Measurements from ENCODE around the gene WNT7A.

WNT7A gene

GRCh38 chr3:13844911-13845310 lies 35.0 kb downstream of the WNT7A start:
- no peak for DNase-seq

- DNase-seq, result no peak
Measured at GRCh38 chr3:13844286-13844685, 35.6 kb downstream of the WNT7A start.

- no peak for DNase-seq
Measured at GRCh38 chr3:13843351-13843750, 36.5 kb downstream of the WNT7A start.

- DNase-seq, result no peak
Measured at GRCh38 chr3:13842226-13842625, 37.6 kb downstream of the WNT7A start.

- DNase-seq, result no peak
Measured at GRCh38 chr3:13841826-13842225, 38.0 kb downstream of the WNT7A start.

GRCh38 chr3:13841141-13841540 lies 38.7 kb downstream of the WNT7A start:
- no peak for DNase-seq

GRCh38 chr3:13840456-13840855 lies 39.4 kb downstream of the WNT7A start:
- no peak for DNase-seq

GRCh38 chr3:13839726-13840340 lies 40.0 kb downstream of the WNT7A start:
- no peak for DNase-seq

- no peak for DNase-seq
Measured at GRCh38 chr3:13839253-13839652, 40.6 kb downstream of the WNT7A start.

- no peak for DNase-seq
Measured at GRCh38 chr3:13838421-13838820, 41.5 kb downstream of the WNT7A start.

- DNase-seq, result no peak
Measured at GRCh38 chr3:13837751-13838150, 42.1 kb downstream of the WNT7A start.

GRCh38 chr3:13836658-13837587 lies 42.9 kb downstream of the WNT7A start:
- no peak for DNase-seq

- DNase-seq, result no peak
Measured at GRCh38 chr3:13835246-13835645, 44.6 kb downstream of the WNT7A start.

GRCh38 chr3:13834258-13835035 lies 45.4 kb downstream of the WNT7A start:
- DNase-seq, result no peak

GRCh38 chr3:13833506-13834257 lies 46.2 kb downstream of the WNT7A start:
- no peak for DNase-seq

- no peak for DNase-seq
Measured at GRCh38 chr3:13832130-13832529, 47.7 kb downstream of the WNT7A start.

GRCh38 chr3:13831386-13831996 lies 48.4 kb downstream of the WNT7A start:
- DNase-seq, result no peak

- no peak for DNase-seq
Measured at GRCh38 chr3:13829311-13829710, 50.6 kb downstream of the WNT7A start.

- DNase-seq, result no peak
Measured at GRCh38 chr3:13828501-13829265, 51.2 kb downstream of the WNT7A start.

- no peak for DNase-seq
Measured at GRCh38 chr3:13827699-13828098, 52.2 kb downstream of the WNT7A start.

- no peak for DNase-seq
Measured at GRCh38 chr3:13827256-13827655, 52.6 kb downstream of the WNT7A start.
